SJSA1 (cell line): Measurements from ENCODE around the gene RNF133. TPM values are rescaled to one million over a fixed set of nuclear protein-coding genes. Genes with fewer than 3 reads are reported as not detected.

Experiments
- total RNA-seq: library from RNA; depleted of rRNA; stranded (reverse); fragments of >200 nt; shearing (Covaris generic); gene quantifications from 2 replicates; pipeline ENCODE4 v1.2.3, GENCODE V29; 2014; rRNA removed

RNF133 gene
- total RNA-seq, 1 experiment from 2014 or later: 0.63 TPM

Other genes with a start within 250 kb of the RNF133 start
- 0.39 TPM in 1 of 2 replicates, not detected in the other for gene RNF148, start 3.8 kb upstream of the RNF133 start, total RNA-seq
- gene CADPS2, start 187.3 kb upstream of the RNF133 start, total RNA-seq: 16.1 and 16.6 TPM in 2 replicates